Measurements from ENCODE around the gene MMP2.

The MMP2 gene

GRCh38 chr16:55469821-55470532 lies 9.0 kb upstream of the MMP2 start:
- DNase-seq, result no peak

- no peak for DNase-seq
Measured at GRCh38 chr16:55470533-55471371, 8.2 kb upstream of the MMP2 start.

DNA sequence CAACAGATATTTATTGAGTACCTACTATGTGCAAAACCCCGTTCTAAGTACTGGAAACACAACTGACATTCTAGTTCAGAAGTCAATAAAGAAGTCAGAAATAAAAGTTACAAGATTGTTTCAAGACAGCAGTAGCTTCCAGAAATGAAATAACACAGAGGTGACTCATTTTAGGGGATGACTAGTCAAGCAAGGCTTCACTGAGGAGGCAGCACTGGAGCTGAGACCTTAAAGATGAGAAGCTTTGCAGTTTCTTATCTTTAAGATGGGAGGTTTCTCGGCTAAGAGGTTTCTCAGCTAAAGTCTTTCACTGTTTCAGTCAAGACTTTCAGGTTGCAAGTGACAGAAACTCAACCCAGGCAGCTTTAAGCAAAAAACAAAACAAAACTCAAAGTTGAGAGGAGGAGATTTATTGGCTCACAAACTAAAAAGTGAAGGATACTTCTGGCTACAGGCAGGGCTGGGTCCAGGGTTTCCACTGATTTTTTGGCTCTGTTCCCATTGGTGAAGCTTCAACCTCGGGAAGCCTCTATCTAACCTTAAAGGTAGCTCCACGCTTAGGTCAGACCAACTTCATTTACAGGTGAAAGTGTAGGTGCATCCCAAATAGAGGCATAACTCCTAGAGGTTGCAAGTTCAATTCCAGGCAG lies 7.4 kb upstream of the MMP2 start:
- no peak for DNase-seq

DNA sequence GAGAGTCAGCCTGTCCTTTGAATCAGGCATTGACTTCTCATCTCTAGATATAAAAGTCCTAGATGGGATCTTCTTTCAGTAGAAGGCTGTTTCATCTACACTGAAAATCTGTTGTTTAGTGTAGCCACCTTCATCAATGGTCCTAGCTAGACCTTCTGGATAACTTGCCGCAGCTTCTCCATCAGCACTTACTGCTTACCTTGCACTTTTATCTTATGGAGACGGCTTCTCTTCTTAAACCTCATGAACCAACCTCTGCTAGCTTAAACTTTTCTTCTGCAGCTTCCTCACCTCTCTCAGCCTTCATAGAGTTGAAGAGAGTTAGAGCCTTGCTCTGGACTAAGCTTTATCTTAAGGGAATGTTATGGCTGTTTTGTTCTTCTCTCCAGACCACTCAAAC lies 5.4 kb upstream of the MMP2 start:
- DNase-seq, result no peak

- no peak for DNase-seq
Measured at GRCh38 chr16:55474821-55475220, 4.2 kb upstream of the MMP2 start.

- no peak for DNase-seq
Measured at GRCh38 chr16:55475919-55476318, 3.1 kb upstream of the MMP2 start.

DNA sequence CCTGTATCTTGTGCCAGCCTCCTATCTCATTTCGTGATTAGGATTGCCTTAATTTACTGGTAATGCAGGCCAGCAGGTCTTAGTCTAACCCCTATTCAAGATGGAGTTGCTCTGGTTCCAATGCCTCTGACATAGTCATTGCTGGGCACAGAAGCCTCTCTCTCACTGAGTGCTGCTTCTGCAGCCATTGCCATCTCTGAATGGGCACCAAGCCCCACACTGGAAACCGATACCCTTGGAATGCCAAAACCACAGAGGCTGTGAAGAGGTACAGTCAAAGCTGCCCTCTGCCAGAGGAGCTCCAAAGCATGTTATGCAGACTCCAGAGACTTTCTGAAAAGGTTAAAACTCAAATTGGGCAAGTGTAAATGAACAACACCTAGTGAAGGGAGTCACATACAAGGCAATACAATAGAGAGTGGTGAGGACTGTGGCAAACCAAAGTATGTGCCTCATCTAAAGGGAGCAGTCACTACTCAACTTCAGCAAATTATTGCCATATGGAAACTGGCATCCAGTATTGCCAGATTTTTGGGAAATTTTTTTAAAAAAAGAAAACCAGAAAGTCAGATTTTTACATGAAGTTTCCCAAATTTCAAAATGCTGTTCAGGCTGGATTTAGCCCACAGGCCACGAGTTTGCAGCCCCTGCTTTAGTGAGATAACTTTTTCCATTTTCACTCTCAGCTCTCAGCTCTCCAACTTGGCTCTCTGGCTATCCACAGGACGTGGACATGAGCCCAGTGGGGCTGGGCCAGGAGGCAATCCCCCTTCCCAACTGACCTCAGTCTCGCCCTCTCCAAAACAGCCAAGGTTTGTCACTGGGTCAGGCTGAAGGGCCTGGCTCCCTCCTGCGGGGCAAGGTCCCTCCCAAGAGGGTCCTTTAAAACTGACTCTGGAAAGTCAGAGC lies 2.1 kb upstream of the MMP2 start:
- DNase-seq, result no peak

DNA sequence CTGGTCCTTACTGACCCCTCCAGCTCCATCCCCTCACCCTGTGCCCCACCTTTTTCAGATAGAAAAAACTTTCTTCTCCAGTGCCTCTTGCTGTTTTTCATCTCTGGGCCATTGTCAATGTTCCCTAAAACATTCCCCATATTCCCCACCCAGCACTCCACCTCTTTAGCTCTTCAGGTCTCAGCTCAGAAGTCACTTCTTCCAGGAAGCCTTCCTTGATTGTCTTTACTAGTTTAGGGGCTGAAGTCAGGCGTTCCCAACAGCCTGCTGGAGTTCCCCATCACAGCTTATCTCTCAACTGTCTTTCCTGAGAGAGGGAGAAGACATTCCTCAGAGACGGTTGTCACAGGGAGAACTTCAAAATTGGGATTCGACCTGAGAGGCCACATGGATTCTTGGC lies 1.3 kb upstream of the MMP2 start:
- no peak for DNase-seq

- no peak for DNase-seq
Measured at GRCh38 chr16:55479430-55480140, 587 bp downstream of the MMP2 start.

DNA sequence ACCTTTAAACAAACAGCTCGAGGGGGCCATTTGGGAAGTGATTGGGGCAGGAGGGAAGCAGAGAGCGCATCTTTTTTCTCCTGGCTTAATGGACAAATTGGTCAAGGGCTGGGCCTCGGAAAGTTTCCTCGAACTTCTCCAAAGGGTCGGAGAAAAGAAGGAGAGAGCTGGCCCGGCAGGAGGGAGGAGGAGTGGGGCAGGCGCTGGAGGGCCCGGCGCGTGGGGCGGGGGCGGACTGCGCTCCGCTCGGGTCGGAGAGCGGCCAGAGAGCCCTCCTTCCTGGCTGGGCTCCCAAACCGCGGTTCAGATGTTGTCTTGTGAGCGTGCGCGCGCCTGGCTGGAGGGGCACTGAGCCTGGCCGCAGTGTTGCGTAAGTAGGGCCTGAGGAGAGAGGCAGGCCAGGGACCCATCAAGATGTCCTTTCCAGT lies 1.2 kb downstream of the MMP2 start:
- DNase-seq, result peak in 1 of 2 donors; percentile 17

DNA sequence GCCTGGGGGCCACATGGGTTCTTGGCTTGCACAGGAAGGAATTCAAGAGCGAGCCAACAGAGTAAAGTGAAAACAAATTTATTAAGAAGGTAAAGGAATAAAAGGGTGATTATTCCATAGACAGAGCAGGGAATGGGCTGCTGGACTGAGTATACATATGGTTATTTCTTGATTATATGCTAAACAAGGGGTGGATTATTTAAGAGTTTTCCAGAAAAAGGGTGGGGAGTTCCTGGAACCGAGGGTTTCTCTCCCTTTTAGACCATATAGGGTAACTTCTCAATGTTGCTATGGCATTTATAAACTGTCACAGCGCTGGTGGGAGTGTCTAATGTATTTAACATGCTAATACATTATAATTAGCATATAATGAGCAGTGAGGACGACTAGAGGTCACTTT lies 2.0 kb downstream of the MMP2 start:
- DNase-seq, result no peak

GRCh38 chr16:55482056-55482455 lies 3.1 kb downstream of the MMP2 start:
- no peak for DNase-seq

DNA sequence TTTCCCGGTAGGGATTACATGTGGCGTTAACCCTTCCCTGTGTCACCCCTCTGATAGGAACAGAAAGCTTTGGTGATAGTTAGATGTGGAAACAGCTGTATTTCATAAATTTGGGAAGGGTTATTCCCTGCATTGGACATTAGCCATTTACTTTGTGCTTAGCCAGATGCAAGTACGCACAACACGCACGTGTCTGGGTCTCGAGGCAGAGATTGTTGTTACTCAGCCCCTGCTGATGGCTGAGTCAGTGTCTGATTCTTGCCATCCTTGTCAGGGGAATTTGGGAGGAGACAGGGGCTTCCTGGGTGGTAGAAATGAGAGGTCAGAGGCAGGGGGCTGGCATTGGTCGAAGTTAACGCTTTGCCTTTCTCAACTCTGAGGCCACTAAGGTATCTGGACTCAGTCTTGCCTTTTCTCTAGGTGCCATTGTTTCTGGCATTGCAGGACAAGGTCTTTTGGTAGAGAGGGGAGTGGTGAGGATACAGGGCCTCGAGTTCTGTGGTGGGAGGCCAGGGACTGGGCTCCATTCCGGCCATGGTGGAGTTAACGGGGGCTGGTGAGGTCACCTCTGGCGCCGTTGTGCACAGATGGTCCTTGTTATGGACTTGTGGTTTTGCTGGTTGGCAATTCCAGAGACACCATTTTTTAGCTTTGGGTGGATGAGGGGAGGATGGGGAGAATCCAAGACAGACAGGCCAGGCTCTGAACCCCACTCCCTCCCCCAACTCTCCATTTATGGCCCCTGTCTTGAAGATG lies 8.2 kb downstream of the MMP2 start:
- DNase-seq, result no peak

DNA sequence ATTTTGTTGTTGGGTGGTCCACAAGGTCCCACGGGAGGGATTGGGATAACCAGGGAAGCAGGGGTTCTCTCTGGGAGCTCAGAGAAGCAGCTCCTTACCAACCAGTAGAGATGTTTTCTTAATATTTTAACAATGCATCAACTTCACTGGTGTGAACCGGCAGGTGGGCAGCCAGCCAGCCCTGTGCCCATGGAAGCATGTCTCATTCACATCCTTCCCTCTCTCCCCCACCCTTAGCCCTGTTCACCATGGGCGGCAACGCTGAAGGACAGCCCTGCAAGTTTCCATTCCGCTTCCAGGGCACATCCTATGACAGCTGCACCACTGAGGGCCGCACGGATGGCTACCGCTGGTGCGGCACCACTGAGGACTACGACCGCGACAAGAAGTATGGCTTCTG lies 9.3 kb downstream of the MMP2 start:
- DNase-seq, result no peak

GRCh38 chr16:55489119-55489955 lies 10.3 kb downstream of the MMP2 start:
- no peak for DNase-seq

DNA sequence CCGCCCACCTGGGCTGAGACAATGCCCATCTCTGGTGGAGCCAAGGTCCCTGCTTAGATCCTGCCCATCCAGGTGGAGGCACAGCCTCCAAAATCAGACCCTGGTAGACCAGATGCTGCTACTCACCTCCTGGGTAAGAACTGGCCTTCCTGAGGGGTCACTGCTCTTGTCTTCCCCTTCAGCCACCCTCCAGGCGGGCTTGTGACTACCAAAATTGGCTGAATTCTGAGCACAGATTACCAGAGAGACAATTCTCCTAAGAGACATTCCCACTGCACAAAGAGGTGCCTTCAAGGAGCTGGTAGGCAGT lies 10.9 kb downstream of the MMP2 start:
- DNase-seq, result no peak

GRCh38 chr16:55490301-55490700 lies 11.3 kb downstream of the MMP2 start:
- DNase-seq, result no peak

DNA sequence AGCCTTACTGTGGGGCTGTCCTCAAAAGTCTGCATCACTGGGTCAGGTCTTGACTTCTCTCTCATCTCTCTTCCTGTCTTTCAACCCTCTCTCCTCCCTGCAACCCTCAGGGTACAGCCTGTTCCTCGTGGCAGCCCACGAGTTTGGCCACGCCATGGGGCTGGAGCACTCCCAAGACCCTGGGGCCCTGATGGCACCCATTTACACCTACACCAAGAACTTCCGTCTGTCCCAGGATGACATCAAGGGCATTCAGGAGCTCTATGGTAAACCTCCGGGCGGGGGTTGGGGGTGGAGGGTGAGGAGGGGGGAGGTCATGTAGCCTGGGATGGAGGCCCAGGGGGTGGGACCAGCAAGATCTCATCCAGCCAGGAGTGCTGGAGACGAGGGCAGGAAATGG lies 12.7 kb downstream of the MMP2 start:
- no peak for DNase-seq

DNA sequence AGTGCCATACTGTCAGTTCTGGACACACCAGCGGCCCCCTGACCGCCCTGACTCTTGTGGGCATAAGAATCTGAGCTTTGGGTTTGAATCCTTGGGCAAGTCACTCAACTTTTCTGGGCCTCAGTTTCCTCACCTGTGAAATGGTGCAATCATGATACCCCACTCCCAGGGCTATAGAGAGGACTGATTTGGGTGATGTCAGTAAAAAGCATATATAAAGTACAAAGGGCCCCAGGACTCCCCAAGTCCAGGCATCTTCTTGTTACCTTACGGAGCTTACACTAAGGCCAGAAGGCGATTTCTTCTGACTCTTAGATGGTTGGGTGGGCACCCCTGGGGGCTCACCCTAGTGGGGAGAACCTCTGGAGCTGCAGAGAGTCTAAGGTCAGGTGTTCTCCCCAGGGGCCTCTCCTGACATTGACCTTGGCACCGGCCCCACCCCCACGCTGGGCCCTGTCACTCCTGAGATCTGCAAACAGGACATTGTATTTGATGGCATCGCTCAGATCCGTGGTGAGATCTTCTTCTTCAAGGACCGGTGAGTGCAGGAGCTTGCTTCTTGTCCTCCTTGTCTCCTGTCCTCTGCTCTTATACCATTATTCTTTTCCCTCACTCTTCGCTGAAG lies 13.9 kb downstream of the MMP2 start:
- DNase-seq, result no peak

- peak; percentile 75 to 77 for DNase-seq
Measured at GRCh38 chr16:55494994-55495421, 16.0 kb downstream of the MMP2 start.

Measured in hippocampal formation (tissue), 2 donors.